Liver (tissue), 9 donors: ENCODE results near the gene PSD4. TPM values are rescaled to one million over a fixed set of nuclear protein-coding genes. Genes with fewer than 3 reads are reported as not detected.

Experiments
- DNase-seq: peaks from one replicate; pipeline ENCODE4 v3.0.0-alpha.2; 2017; ENCODE audit warnings: low spot score
- H3K27ac ChIP-seq, 2 donors: one replicate each; pipeline ENCODE4 v1.7.0; 2013; ENCODE audit warnings: inconsistent platforms in 2 of 2, low read length in 2 of 2, control low read depth in 1 of 2, low read depth in 1 of 2, mild to moderate bottlenecking in 1 of 2
- H3K27me3 ChIP-seq, 4 donors: one replicate each; pipeline versions ENCODE4 v1.6.1 to v1.7.0; 2013; ENCODE audit warnings: low read length in 3 of 4, inconsistent platforms in 1 of 4, mild to moderate bottlenecking in 1 of 4, moderate library complexity in 1 of 4; ENCODE audit not compliant: control insufficient read depth in 4 of 4, insufficient read depth in 4 of 4
- H3K36me3 ChIP-seq, 4 donors: one replicate each; pipeline versions ENCODE4 v1.6.1 to v1.7.0; 2013; ENCODE audit warnings: low read length in 3 of 4, mild to moderate bottlenecking in 3 of 4, low read depth in 1 of 4, moderate library complexity in 1 of 4; ENCODE audit not compliant: control insufficient read depth in 4 of 4, insufficient read depth in 3 of 4
- H3K4me1 ChIP-seq, 4 donors: one replicate each; pipeline versions ENCODE4 v1.6.1 to v1.7.0; 2013; ENCODE audit warnings: low read length in 3 of 4, mild to moderate bottlenecking in 3 of 4, moderate library complexity in 1 of 4; ENCODE audit not compliant: control insufficient read depth in 4 of 4, insufficient read depth in 4 of 4
- H3K4me3 ChIP-seq, 3 donors: one replicate each; pipeline versions ENCODE4 v1.6.1 to v1.7.0; 2013; ENCODE audit warnings: low read length in 3 of 3, control low read depth in 1 of 3, low read depth in 1 of 3, mild to moderate bottlenecking in 1 of 3
- H3K9ac ChIP-seq, 2 donors: one replicate each; pipeline ENCODE4 v1.7.0; 2013; ENCODE audit warnings: low read length in 2 of 2, mild to moderate bottlenecking in 2 of 2, moderate library complexity in 2 of 2, control low read depth in 1 of 2, low read depth in 1 of 2
- H3K9me3 ChIP-seq, 4 donors: one replicate each; pipeline versions ENCODE4 v1.6.1 to v1.7.0; 2013; ENCODE audit warnings: low read length in 3 of 4; ENCODE audit not compliant: control insufficient read depth in 4 of 4
- ATF3 ChIP-seq: IDR thresholded peaks from 2 replicates; pipeline ENCODE4 v1.6.1; 2016; ENCODE audit warnings: antibody characterized with exemption
- EGR1 ChIP-seq, 2 donors: IDR thresholded peaks; 2 replicates each; pipeline ENCODE4 v1.6.1; 2016 to 2018; ENCODE audit warnings: antibody characterized with exemption in 2 of 2, low read depth in 2 of 2
- FOXA1 ChIP-seq: IDR thresholded peaks from 2 replicates; pipeline ENCODE4 v1.6.1; 2016; ENCODE audit warnings: antibody characterized with exemption
- FOXA2 ChIP-seq: IDR thresholded peaks from 2 replicates; pipeline ENCODE4 v1.6.1; 2016; ENCODE audit warnings: antibody characterized with exemption
- GABPA ChIP-seq, 2 donors: IDR thresholded peaks in 1 of 2; conservative IDR thresholded peaks in 1 of 2; 2 replicates each; pipeline ENCODE4 v1.6.1; 2016; ENCODE audit warnings: antibody characterized with exemption in 2 of 2, mild to moderate bottlenecking in 1 of 2, moderate library complexity in 1 of 2
- HNF4A ChIP-seq, 2 donors: conservative IDR thresholded peaks; 2 replicates each; pipeline ENCODE4 v1.6.1; 2016; ENCODE audit warnings: antibody characterized with exemption in 2 of 2, mild to moderate bottlenecking in 2 of 2
- HNF4G ChIP-seq: IDR thresholded peaks from 2 replicates; pipeline ENCODE4 v1.6.1; 2016; ENCODE audit warnings: antibody characterized with exemption
- JUND ChIP-seq, 2 donors: IDR thresholded peaks; 2 replicates each; pipeline ENCODE4 v1.6.1; 2016; ENCODE audit warnings: antibody characterized with exemption in 2 of 2
- NR2F2 ChIP-seq: IDR thresholded peaks from 2 replicates; pipeline ENCODE4 v1.6.1; 2016; ENCODE audit warnings: antibody characterized with exemption
- RAD21 ChIP-seq, 2 donors: IDR thresholded peaks; 2 replicates each; pipeline ENCODE4 v1.6.1; 2016; ENCODE audit warnings: antibody characterized with exemption in 2 of 2, mild to moderate bottlenecking in 2 of 2
- REST ChIP-seq: IDR thresholded peaks from 2 replicates; pipeline ENCODE4 v1.6.1; 2016; ENCODE audit warnings: antibody characterized with exemption, mild to moderate bottlenecking
- RXRA ChIP-seq, 2 donors: IDR thresholded peaks; 2 replicates each; pipeline ENCODE4 v1.6.1; 2017 to 2018; ENCODE audit warnings: antibody characterized with exemption in 2 of 2, mild to moderate bottlenecking in 1 of 2
- SP1 ChIP-seq: IDR thresholded peaks from 2 replicates; pipeline ENCODE4 v1.6.1; 2018; ENCODE audit warnings: antibody characterized with exemption, mild to moderate bottlenecking
- YY1 ChIP-seq: IDR thresholded peaks from 2 replicates; pipeline ENCODE4 v1.6.1; 2016; ENCODE audit warnings: antibody characterized with exemption, mild to moderate bottlenecking
- ZBTB33 ChIP-seq: IDR thresholded peaks from 2 replicates; pipeline ENCODE4 v1.6.1; 2016; ENCODE audit warnings: antibody characterized with exemption
- WGBS: extraction: QIAGEN DNeasy Blood & Tissue Kit; methylation state at CpG from one replicate; pipeline ENCODE4 v1.1.7; 2013; 5-methylcytosine and 5-hydroxymethylcytosine counted together
- polyA plus RNA-seq, 2 donors: library from polyadenylated mRNA; stranded (reverse) in 1 of 2; unstranded in 1 of 2; fragments of 200-250 nt in 1 of 2; fragments of >200 nt in 1 of 2; fragmentation: Nextera tagmentation in 1 of 2; extraction: Ambion mirVana in 1 of 2; gene quantifications; one replicate each; pipeline versions ENCODE4 v1.2.1 to v1.2.3, GENCODE V29; 2013 to 2015
- total RNA-seq, 2 donors: library from RNA; depleted of rRNA; stranded (reverse); fragments of >200 nt; gene quantifications; one replicate each; pipeline ENCODE4 v1.2.3, GENCODE V29; 2014
- TF ChIP-seq, protein P1 (sequence below): fragments of 150-350 bp; IDR thresholded peaks from 2 replicates; pipeline ENCODE4 v1.5.1; 2017; ENCODE audit warnings: improper control_type of control experiment, low read depth, low read length; ENCODE audit not compliant: missing input control
- TF ChIP-seq, protein P2 (sequence below): IDR thresholded peaks from 2 replicates; pipeline ENCODE4 v1.6.1; 2016; ENCODE audit warnings: antibody characterized with exemption
- donor health status: healthy.
- donor health status: healthy.
- donor health status: healthy.
- donor health status: healthy.
- donor health status: healthy.

Gene PSD4
- total and polyA plus RNA-seq, 4 donors: 16.4 to 83.2 (median 34.4) TPM

DNA sequence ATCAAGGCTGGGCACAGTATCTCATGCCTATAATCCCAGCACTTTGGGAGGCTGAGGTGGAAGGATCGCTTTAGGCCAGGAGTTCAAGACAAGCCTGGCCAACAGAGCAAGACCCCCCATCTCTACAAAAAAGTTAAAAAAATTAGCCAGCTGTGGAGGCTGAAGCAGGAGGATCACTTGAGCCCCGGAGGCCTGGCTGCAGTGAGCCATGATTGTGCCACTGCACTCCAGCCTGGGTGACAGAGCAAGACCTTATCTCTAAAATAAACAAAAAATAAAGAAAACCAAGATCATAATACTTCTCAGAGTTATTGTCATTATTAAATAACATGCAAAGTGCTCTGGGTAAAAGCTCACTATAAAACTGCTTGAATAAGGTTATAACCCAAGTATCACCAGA lies 31.5 kb upstream of the PSD4 start:
- Histone ChIP-seq H3K4me1 (peaks cover 0 to 8% (median 3%) of the 10 kb centered on the region in 4 donors), H3K27me3 (no peaks in the 10 kb centered on the region), H3K36me3 (no peaks in the 10 kb centered on the region), H3K4me3 (no peak overlapping the region), H3K9me3 (no peaks in the 10 kb centered on the region), H3K9ac (no peak overlapping the region), H3K27ac (no peak overlapping the region)
- 92% methylated on average over 2 of the region's 2 CpGs for WGBS
- DNase-seq: no peak
- TF ChIP-seq, protein P1, sequence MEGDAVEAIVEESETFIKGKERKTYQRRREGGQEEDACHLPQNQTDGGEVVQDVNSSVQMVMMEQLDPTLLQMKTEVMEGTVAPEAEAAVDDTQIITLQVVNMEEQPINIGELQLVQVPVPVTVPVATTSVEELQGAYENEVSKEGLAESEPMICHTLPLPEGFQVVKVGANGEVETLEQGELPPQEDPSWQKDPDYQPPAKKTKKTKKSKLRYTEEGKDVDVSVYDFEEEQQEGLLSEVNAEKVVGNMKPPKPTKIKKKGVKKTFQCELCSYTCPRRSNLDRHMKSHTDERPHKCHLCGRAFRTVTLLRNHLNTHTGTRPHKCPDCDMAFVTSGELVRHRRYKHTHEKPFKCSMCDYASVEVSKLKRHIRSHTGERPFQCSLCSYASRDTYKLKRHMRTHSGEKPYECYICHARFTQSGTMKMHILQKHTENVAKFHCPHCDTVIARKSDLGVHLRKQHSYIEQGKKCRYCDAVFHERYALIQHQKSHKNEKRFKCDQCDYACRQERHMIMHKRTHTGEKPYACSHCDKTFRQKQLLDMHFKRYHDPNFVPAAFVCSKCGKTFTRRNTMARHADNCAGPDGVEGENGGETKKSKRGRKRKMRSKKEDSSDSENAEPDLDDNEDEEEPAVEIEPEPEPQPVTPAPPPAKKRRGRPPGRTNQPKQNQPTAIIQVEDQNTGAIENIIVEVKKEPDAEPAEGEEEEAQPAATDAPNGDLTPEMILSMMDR: no peak
- TF ChIP-seq JUND (IDR thresholded peaks at IDR 0.05) (no peak), FOXA1 (no peak), SP1 (no peak), GABPA (IDR thresholded peaks at IDR 0.05 in 1 of 2, conservative IDR thresholded peaks at IDR 0.05 in 1 of 2) (no peak), HNF4A (conservative IDR thresholded peaks at IDR 0.05) (no peak), HNF4G (no peak), ZBTB33 (no peak), REST (no peak), NR2F2 (no peak), ATF3 (no peak), EGR1 (IDR thresholded peaks at IDR 0.05; ENCODE audit: low read depth in 2 of 2) (no peak), RAD21 (IDR thresholded peaks at IDR 0.05) (no peak), RXRA (IDR thresholded peaks at IDR 0.05) (no peak), YY1 (no peak), FOXA2 (no peak)
- TF ChIP-seq, protein P2, sequence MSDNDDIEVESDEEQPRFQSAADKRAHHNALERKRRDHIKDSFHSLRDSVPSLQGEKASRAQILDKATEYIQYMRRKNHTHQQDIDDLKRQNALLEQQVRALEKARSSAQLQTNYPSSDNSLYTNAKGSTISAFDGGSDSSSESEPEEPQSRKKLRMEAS: no peak

- Histone ChIP-seq H3K27me3 (no peaks in the 10 kb centered on the region), H3K27ac (no peak overlapping the region), H3K36me3 (no peaks in the 10 kb centered on the region), H3K9me3 (no peaks in the 10 kb centered on the region), H3K9ac (no peak overlapping the region), H3K4me1 (no peaks in the 10 kb centered on the region), H3K4me3 (no peak overlapping the region)
- DNase-seq: no peak
- 87% methylated on average over 4 of the region's 4 CpGs for WGBS
- TF ChIP-seq RAD21 (IDR thresholded peaks at IDR 0.05): no peak
These were observed 29.5 kb upstream of the PSD4 start for GRCh38 chr2:113144259-113144658.
